SU-DHL-6 (cell line): ENCODE results near the gene MYL12A.

Experiments used
- EZH2phosphoT487 ChIP-seq: fragments of 200-600 bp; sonication (generic), shearing (Covaris generic); conservative IDR thresholded peaks from 2 replicates; pipeline ENCODE4 v1.6.1; 2018; ENCODE audit warnings: mild to moderate bottlenecking, antibody characterized with exemption, low read length, moderate library complexity, mixed read lengths
- TF ChIP-seq, protein P1 (sequence below): fragments of 200-600 bp; sonication (generic); IDR thresholded peaks from one replicate; pipeline ENCODE4 v1.5.1; 2017; ENCODE audit warnings: antibody characterized with exemption, mild to moderate bottlenecking, low read length, moderate library complexity; ENCODE audit not compliant: insufficient read depth, poor library complexity, severe bottlenecking

- TF ChIP-seq, protein P1, sequence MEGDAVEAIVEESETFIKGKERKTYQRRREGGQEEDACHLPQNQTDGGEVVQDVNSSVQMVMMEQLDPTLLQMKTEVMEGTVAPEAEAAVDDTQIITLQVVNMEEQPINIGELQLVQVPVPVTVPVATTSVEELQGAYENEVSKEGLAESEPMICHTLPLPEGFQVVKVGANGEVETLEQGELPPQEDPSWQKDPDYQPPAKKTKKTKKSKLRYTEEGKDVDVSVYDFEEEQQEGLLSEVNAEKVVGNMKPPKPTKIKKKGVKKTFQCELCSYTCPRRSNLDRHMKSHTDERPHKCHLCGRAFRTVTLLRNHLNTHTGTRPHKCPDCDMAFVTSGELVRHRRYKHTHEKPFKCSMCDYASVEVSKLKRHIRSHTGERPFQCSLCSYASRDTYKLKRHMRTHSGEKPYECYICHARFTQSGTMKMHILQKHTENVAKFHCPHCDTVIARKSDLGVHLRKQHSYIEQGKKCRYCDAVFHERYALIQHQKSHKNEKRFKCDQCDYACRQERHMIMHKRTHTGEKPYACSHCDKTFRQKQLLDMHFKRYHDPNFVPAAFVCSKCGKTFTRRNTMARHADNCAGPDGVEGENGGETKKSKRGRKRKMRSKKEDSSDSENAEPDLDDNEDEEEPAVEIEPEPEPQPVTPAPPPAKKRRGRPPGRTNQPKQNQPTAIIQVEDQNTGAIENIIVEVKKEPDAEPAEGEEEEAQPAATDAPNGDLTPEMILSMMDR, result no peak
- TF ChIP-seq EZH2phosphoT487, result no peak
These were observed 26.1 kb upstream of the MYL12A start for GRCh38 chr18:3221496-3221895.
